B cell (primary cell): Measurements from ENCODE around the gene C14orf119. TPM values are rescaled to one million over a fixed set of nuclear protein-coding genes. Genes with fewer than 3 reads are reported as not detected.

Experiments
- ATAC-seq: fragments of 200-7000 bp; cut with Tn5 transposase; one replicate; pipeline ENCODE4 v1.10.0; 2021; ENCODE audit warnings: low read depth, mild to moderate bottlenecking, moderate number of reproducible peaks, moderate library complexity
- CTCF ChIA-PET: fragments of 350-600 bp; sonication (Branson Sonifier 250); formaldehyde crosslinking; loops from one replicate; lab custom pipeline; 2021; ENCODE audit warnings: antibody characterized with exemption, inconsistent platforms; lab: Charles Lee
- POLR2A ChIA-PET: fragments of 350-600 bp; sonication (Branson Sonifier 250); formaldehyde crosslinking; loops from one replicate; lab custom pipeline; 2021; ENCODE audit warnings: antibody characterized with exemption; lab: Charles Lee
- DNase-seq: peaks from one replicate; pipeline ENCODE4 v3.0.0; 2013
- H2AFZ ChIP-seq: 2 replicates; pipeline ENCODE4 v1.6.1; 2012; ENCODE audit warnings: mild to moderate bottlenecking, low read depth, low read length; ENCODE audit not compliant: insufficient read depth, poor library complexity, severe bottlenecking
- H3K27ac ChIP-seq, 2 donors: 1 replicate in 1 of 2; 2 replicates in 1 of 2; pipeline ENCODE4 v1.5.1; 2012 to 2013; ENCODE audit warnings: low read length in 2 of 2, mild to moderate bottlenecking in 2 of 2, moderate library complexity in 1 of 2
- H3K27me3 ChIP-seq, 4 experiments: fragments of 200-600 bp in 1 of 4; sonication (generic) in 1 of 4; replicated peaks in 1 of 4; 1 replicate in 2 of 4; 2 replicates in 2 of 4; pipeline versions ENCODE4 v1.6.1 to v1.7.0; 2013 to 2016; ENCODE audit warnings: low read length in 3 of 4, mild to moderate bottlenecking in 2 of 4, mixed read lengths in 1 of 4, moderate library complexity in 1 of 4; ENCODE audit not compliant: insufficient read depth in 4 of 4, control insufficient read depth in 3 of 4; ENCODE audit errors: control extremely low read depth in 1 of 4
- H3K36me3 ChIP-seq, 2 experiments: replicated peaks in 1 of 2; 1 replicate in 1 of 2; 2 replicates in 1 of 2; pipeline versions ENCODE4 v1.6.1 to v1.7.1; 2013; ENCODE audit warnings: low read length in 1 of 2; ENCODE audit not compliant: insufficient read depth in 2 of 2, control insufficient read depth in 1 of 2; ENCODE audit errors: control extremely low read depth in 1 of 2, extremely low read depth in 1 of 2
- H3K4me1 ChIP-seq, 2 donors: fragments of 200-600 bp in 1 of 2; sonication (generic) in 1 of 2; 1 replicate in 1 of 2; 2 replicates in 1 of 2; pipeline versions ENCODE4 v1.5.1 to v1.6.1; 2013 to 2017; ENCODE audit warnings: low read length in 2 of 2; ENCODE audit not compliant: control insufficient read depth in 2 of 2, insufficient read depth in 2 of 2
- H3K4me2 ChIP-seq: replicated peaks from 2 replicates; pipeline ENCODE3; 2012; ENCODE audit warnings: mild to moderate bottlenecking, low read depth, low read length; ENCODE audit not compliant: poor library complexity, severe bottlenecking
- H3K4me3 ChIP-seq, 5 experiments: fragments of 200-600 bp in 1 of 5; sonication (generic) in 1 of 5; 1 replicate in 3 of 5; 2 replicates in 2 of 5; pipeline versions ENCODE4 v1.5.1 to v1.7.0; 2011 to 2016; ENCODE audit warnings: low read length in 4 of 5, mild to moderate bottlenecking in 4 of 5, low read depth in 2 of 5, control low read depth in 1 of 5, moderate library complexity in 1 of 5; ENCODE audit not compliant: insufficient read depth in 1 of 5; ENCODE audit errors: control extremely low read depth in 1 of 5, extremely low read depth in 1 of 5
- H3K79me2 ChIP-seq: fragments of 200-600 bp; sonication (generic); one replicate; pipeline ENCODE4 v1.6.0; 2016; ENCODE audit warnings: low read length; ENCODE audit not compliant: control insufficient read depth, insufficient read depth
- H3K9ac ChIP-seq: fragments of 200-600 bp; sonication (generic); 2 replicates; pipeline ENCODE4 v1.6.1; 2017; ENCODE audit warnings: mild to moderate bottlenecking, low read length, moderate library complexity
- H3K9me3 ChIP-seq, 3 donors: one replicate each; pipeline versions ENCODE4 v1.6.1 to v1.7.1; 2013; ENCODE audit warnings: low read length in 2 of 3; ENCODE audit not compliant: control insufficient read depth in 2 of 3, insufficient read depth in 1 of 3; ENCODE audit errors: control extremely low read depth in 1 of 3
- H4K20me1 ChIP-seq: 2 replicates; pipeline ENCODE4 v1.6.0; 2012; ENCODE audit warnings: mild to moderate bottlenecking, low read length; ENCODE audit not compliant: insufficient read depth, control insufficient read depth, poor library complexity, severe bottlenecking
- H3K27ac Mint-ChIP-seq: one replicate; pipeline ENCODE4 v1.8.0; 2021; ENCODE audit warnings: mixed read lengths
- H3K27me3 Mint-ChIP-seq: one replicate; pipeline ENCODE4 v1.8.0; 2021; ENCODE audit warnings: mixed read lengths
- H3K4me1 Mint-ChIP-seq: one replicate; pipeline ENCODE4 v1.8.0; 2021; ENCODE audit warnings: mixed read lengths
- H3K4me3 Mint-ChIP-seq: one replicate; pipeline ENCODE4 v1.8.0; 2021; ENCODE audit warnings: mixed read lengths
- H3K9me3 Mint-ChIP-seq: one replicate; pipeline ENCODE4 v1.8.0; 2022; ENCODE audit warnings: mixed read lengths; ENCODE audit not compliant: insufficient read depth
- EZH2 ChIP-seq: IDR thresholded peaks from 2 replicates; pipeline ENCODE4 v1.6.1; 2012; ENCODE audit warnings: borderline replicate concordance, low read depth, mild to moderate bottlenecking, moderate library complexity, low read length; ENCODE audit not compliant: insufficient read depth, poor library complexity, severe bottlenecking
- WGBS: methylation state at CpG from one replicate; pipeline ENCODE4 v1.1.5; 2013; ENCODE audit warnings: missing lambda C conversion rate; ENCODE audit not compliant: insufficient coverage; 5-methylcytosine and 5-hydroxymethylcytosine counted together
- intact Hi-C: fragments of 100-400 bp; cut with micrococcal nuclease; formaldehyde crosslinking; loops from one replicate; pipeline ENCODE4 v1.10.0; 2022
- polyA plus RNA-seq: library from polyadenylated mRNA; depleted of rRNA; stranded (reverse); fragments of >200 nt; gene quantifications from 2 replicates; pipeline ENCODE4 v1.2.3, GENCODE V29; 2012
- total RNA-seq, 2 donors: library from RNA; stranded (reverse); fragments of 120-200 nt in 1 of 2; gene quantifications; 1 replicate in 1 of 2; 2 replicates in 1 of 2; pipeline versions ENCODE4 v1.2.3 to v1.2.4, GENCODE V29; 2013 to 2022
- TF ChIP-seq, protein P1 (sequence below): fragments of 200-600 bp; IDR thresholded peaks from one replicate; pipeline ENCODE4 v1.8.0; 2022; ENCODE audit warnings: antibody characterized with exemption, mild to moderate bottlenecking

Gene C14orf119
- total and polyA plus RNA-seq, 2 donors (not counting 1 experiment from before 2014, with no cell fraction given), result 12.2 to 30.6 TPM

DNA sequence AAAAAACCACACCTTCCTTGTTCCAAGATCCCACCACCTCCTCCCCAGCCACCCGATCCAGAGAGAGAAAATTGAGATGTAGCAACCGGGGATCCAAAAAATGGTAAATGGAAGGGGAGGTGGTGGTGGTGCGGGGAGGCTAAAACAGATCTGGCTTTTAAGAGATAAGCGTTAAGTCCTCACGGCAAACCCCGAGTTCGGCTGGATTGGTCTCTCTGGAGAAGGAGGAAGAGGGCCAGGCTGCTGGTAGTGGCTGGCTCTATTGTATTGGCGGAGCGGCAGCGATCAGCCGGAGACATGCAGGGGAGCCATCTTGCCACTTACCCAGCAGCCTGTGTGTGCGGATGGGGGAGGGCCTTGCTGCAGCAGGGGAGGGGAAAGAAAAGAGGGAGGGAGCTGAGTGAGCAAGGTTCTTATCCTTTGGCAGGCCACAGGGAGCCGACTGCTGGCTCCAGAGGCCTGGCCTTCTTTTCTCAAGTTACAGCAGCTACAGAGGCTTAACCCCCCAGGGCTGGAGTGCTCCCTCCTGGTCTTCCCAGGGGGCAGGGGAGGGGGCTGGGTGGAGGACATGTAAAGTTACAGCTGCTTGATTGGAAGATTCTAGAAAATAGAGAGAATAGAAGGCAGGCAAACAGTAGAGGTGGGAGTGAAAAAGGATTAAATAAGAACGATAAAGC lies 23.9 kb upstream of the C14orf119 start:
- intact Hi-C loops, result no loop called here
- H3K27ac Mint-ChIP-seq, result peak overlapping the region; percentile 92
- H3K36me3 ChIP-seq, result peaks cover 7 to 62% of the 10 kb centered on the region in 2 experiments
- ChIA-PET CTCF (interaction anchor here (0.6 to 4.6 kb wide), 16 partner anchors 9 to 567 kb away, joined by 3 to 34 read pairs (median 6); partner anchors contain the start of genes ACIN1, AJUBA, C14orf119 and CDH24), POLR2A (interaction anchor here (0.6 to 0.9 kb wide), 3 partner anchors 14 to 836 kb away, joined by 3 to 5 read pairs (median 4); partner anchors contain the start of gene CDH24)
- no peaks in the 10 kb centered on the region for H3K9me3 ChIP-seq
- H3K27ac ChIP-seq, result peak overlapping the region; percentile 51 to 76
- DNase-seq (peak; percentile 76), ATAC-seq (peak; percentile 81)
- H3K4me1 ChIP-seq, result peaks cover 21 to 41% of the 10 kb centered on the region in 2 donors
- H3K79me2 ChIP-seq, result peaks cover 36% of the 10 kb centered on the region
- H3K4me3 Mint-ChIP-seq, result peak overlapping the region; percentile 98
- H2AFZ ChIP-seq, result peak overlapping the region; percentile 63
- TF ChIP-seq, protein P1, sequence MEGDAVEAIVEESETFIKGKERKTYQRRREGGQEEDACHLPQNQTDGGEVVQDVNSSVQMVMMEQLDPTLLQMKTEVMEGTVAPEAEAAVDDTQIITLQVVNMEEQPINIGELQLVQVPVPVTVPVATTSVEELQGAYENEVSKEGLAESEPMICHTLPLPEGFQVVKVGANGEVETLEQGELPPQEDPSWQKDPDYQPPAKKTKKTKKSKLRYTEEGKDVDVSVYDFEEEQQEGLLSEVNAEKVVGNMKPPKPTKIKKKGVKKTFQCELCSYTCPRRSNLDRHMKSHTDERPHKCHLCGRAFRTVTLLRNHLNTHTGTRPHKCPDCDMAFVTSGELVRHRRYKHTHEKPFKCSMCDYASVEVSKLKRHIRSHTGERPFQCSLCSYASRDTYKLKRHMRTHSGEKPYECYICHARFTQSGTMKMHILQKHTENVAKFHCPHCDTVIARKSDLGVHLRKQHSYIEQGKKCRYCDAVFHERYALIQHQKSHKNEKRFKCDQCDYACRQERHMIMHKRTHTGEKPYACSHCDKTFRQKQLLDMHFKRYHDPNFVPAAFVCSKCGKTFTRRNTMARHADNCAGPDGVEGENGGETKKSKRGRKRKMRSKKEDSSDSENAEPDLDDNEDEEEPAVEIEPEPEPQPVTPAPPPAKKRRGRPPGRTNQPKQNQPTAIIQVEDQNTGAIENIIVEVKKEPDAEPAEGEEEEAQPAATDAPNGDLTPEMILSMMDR, result no peak
- H3K4me1 Mint-ChIP-seq, result peaks cover 40% of the 10 kb centered on the region
- whole genome bisulfite sequencing, result 0% methylated on average over 12 of the region's 14 CpGs
- H3K27me3 ChIP-seq, result no peaks in the 10 kb centered on the region
- H3K4me2 ChIP-seq, result peak overlapping the region; percentile 75
- no peaks in the 10 kb centered on the region for H3K9me3 Mint-ChIP-seq
- H4K20me1 ChIP-seq, result peaks cover 43% of the 10 kb centered on the region
- no peaks in the 10 kb centered on the region for H3K27me3 Mint-ChIP-seq
- H3K4me3 ChIP-seq, result peak overlapping the region; percentile 53 to 73 (median 65)
- peak overlapping the region; percentile 65 for H3K9ac ChIP-seq

DNA sequence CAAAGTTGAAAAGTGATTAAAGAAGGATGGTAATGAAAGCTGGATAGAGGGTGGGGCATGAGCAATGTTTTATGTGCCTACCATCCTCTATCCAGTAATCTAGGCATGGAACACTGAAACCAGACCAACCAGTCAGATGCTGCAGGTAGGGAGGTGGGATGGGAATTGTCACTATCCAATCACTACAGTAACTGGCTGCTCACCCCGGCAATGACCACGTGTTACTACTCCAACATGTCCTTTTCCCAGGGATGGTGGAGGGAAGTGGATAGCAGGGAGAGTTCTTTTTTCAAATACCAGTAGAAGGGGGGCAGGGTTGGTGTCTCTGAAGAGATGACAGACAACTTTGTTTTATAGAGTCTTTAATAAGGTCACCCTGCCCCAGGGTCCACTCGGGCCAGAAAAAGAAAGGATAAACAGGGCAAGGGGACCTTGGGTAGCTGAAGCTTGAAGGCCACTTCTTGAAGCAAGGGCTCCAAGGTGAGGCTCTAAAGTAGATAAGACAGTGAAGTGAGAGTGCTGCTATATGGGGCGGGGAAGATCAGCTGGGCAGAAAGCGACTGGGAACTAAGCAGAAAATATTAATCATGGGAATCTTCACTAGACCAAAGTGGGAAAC lies 23.3 kb upstream of the C14orf119 start:
- CTCF ChIA-PET, result interaction anchor here (0.7 to 4.6 kb wide), 13 partner anchors 8 to 249 kb away, joined by 3 to 34 read pairs (median 6); partner anchors contain the start of genes ACIN1, AJUBA, C14orf119 and CDH24
- Mint-ChIP-seq H3K4me1 (peaks cover 40% of the 10 kb centered on the region), H3K27ac (peak overlapping the region; percentile 92), H3K4me3 (peak overlapping the region; percentile 98), H3K27me3 (no peaks in the 10 kb centered on the region), H3K9me3 (no peaks in the 10 kb centered on the region)
- Histone ChIP-seq H3K79me2 (peaks cover 33% of the 10 kb centered on the region), H2AFZ (no peak overlapping the region), H4K20me1 (peaks cover 41% of the 10 kb centered on the region), H3K4me2 (peak overlapping the region; percentile 75), H3K36me3 (peaks cover 7 to 62% of the 10 kb centered on the region in 2 experiments), H3K27ac (peak overlapping the region; percentile 51 to 76), H3K9ac (peak overlapping the region; percentile 65), H3K27me3 (no peaks in the 10 kb centered on the region), H3K9me3 (no peaks in the 10 kb centered on the region), H3K4me3 (peak overlapping the region in 2 of 5 experiments; percentile 62 to 67), H3K4me1 (peaks cover 21 to 41% of the 10 kb centered on the region in 2 donors)
- intact Hi-C loops, result no loop called here
- no peak for DNase-seq
- 100% methylated on average over 3 of the region's 5 CpGs for WGBS
- TF ChIP-seq, protein P1, result no peak
- TF ChIP-seq EZH2, result no peak
- POLR2A ChIA-PET, result interaction anchor here (0.6 to 0.9 kb wide), 2 partner anchors 15 to 303 kb away, joined by 4 to 5 read pairs; partner anchors contain the start of gene CDH24
- ATAC-seq, result no peak
